Mesothelial cell of epicardium (in vitro differentiated cells): Measurements from ENCODE around the gene SCGB1C2. TPM values are rescaled to one million over a fixed set of nuclear protein-coding genes. Genes with fewer than 3 reads are reported as not detected.

Experiments used
- DNase-seq, 2 experiments: peaks; one replicate each; pipeline ENCODE4 v3.0.0; 2021; ENCODE audit warnings: low spot score in 2 of 2; ENCODE audit not compliant: unreplicated experiment in 2 of 2
- H3K27ac Mint-ChIP-seq: 2 replicates; pipeline ENCODE4 v1.8.0; 2021; ENCODE audit warnings: mixed read lengths
- H3K27me3 Mint-ChIP-seq: 2 replicates; pipeline ENCODE4 v1.8.0; 2021; ENCODE audit warnings: low read depth, mixed read lengths
- H3K36me3 Mint-ChIP-seq: 2 replicates; pipeline ENCODE4 v1.8.0; 2021; ENCODE audit warnings: mixed read lengths
- H3K4me1 Mint-ChIP-seq: 2 replicates; pipeline ENCODE4 v1.8.0; 2021; ENCODE audit warnings: mixed read lengths
- H3K4me3 Mint-ChIP-seq: 2 replicates; pipeline ENCODE4 v1.8.0; 2021; ENCODE audit warnings: mild to moderate bottlenecking, moderate library complexity, mixed read lengths
- H3K9me3 Mint-ChIP-seq: 2 replicates; pipeline ENCODE4 v1.8.0; 2021; ENCODE audit warnings: mixed read lengths
- total RNA-seq: library from RNA; stranded (reverse); gene quantifications from 3 replicates; pipeline ENCODE4 v1.2.1, GENCODE V29; 2021
- TF ChIP-seq, protein P1 (sequence below): fragments of 200-600 bp; sonication (generic); IDR thresholded peaks from one replicate; pipeline ENCODE4 v1.5.0; 2021; ENCODE audit warnings: antibody characterized with exemption; ENCODE audit not compliant: unreplicated experiment

The SCGB1C2 gene
- total RNA-seq, 1 donor from 2014 or later = not detected

- H3K27ac Mint-ChIP-seq = no peak overlapping the region
- TF ChIP-seq, protein P1, sequence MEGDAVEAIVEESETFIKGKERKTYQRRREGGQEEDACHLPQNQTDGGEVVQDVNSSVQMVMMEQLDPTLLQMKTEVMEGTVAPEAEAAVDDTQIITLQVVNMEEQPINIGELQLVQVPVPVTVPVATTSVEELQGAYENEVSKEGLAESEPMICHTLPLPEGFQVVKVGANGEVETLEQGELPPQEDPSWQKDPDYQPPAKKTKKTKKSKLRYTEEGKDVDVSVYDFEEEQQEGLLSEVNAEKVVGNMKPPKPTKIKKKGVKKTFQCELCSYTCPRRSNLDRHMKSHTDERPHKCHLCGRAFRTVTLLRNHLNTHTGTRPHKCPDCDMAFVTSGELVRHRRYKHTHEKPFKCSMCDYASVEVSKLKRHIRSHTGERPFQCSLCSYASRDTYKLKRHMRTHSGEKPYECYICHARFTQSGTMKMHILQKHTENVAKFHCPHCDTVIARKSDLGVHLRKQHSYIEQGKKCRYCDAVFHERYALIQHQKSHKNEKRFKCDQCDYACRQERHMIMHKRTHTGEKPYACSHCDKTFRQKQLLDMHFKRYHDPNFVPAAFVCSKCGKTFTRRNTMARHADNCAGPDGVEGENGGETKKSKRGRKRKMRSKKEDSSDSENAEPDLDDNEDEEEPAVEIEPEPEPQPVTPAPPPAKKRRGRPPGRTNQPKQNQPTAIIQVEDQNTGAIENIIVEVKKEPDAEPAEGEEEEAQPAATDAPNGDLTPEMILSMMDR = no peak
- peaks cover 43% of the 10 kb centered on the region for H3K36me3 Mint-ChIP-seq
- no peak for DNase-seq
- no peaks in the 10 kb centered on the region for H3K9me3 Mint-ChIP-seq
- H3K4me3 Mint-ChIP-seq = no peak overlapping the region
- H3K27me3 Mint-ChIP-seq = peaks cover 2% of the 10 kb centered on the region
- no peaks in the 10 kb centered on the region for H3K4me1 Mint-ChIP-seq
These were observed 18.2 kb downstream of the SCGB1C2 start for GRCh38 chr17:155576-155975.

DNA sequence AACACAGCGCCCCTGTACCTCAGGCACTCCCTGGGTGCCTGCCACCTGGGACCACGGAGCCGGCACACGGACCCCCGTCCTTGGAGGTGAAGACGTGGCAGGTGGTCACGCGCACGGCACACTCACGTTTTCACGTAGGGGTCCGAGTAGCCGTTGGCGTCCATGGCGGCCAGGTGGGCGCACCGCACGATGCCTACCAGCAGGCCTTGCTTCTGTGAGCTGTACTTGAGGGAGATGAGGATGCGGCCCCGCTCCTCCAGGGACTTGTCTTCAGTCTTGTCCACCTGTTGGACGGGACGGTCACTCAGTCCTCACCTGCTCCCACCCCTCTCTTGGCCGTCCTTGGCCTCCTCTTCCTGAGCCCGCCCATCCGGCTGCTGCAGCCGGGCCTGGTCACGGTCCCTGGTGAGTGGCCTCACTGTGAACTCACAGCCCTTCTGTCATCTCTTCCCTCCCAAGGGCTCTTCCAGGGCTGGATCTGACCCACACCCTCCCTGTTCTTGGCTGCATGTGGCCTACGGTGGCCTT lies 18.8 kb downstream of the SCGB1C2 start:
- no peaks in the 10 kb centered on the region for H3K4me1 Mint-ChIP-seq
- peaks cover 40% of the 10 kb centered on the region for H3K36me3 Mint-ChIP-seq
- TF ChIP-seq, protein P1 = no peak
- peaks cover 2% of the 10 kb centered on the region for H3K27me3 Mint-ChIP-seq
- H3K9me3 Mint-ChIP-seq = no peaks in the 10 kb centered on the region
- H3K27ac Mint-ChIP-seq = no peak overlapping the region
- no peak for DNase-seq
- no peak overlapping the region for H3K4me3 Mint-ChIP-seq

- Mint-ChIP-seq H3K4me1 (no peaks in the 10 kb centered on the region), H3K36me3 (peaks cover 37% of the 10 kb centered on the region), H3K4me3 (no peak overlapping the region), H3K27me3 (peaks cover 2% of the 10 kb centered on the region), H3K9me3 (no peaks in the 10 kb centered on the region), H3K27ac (no peak overlapping the region)
- no peak for DNase-seq
- TF ChIP-seq, protein P1 = no peak
These were observed 19.6 kb downstream of the SCGB1C2 start for GRCh38 chr17:156946-157345.

GRCh38 chr17:157901-158300 lies 20.5 kb downstream of the SCGB1C2 start:
- peaks cover 2% of the 10 kb centered on the region for H3K27me3 Mint-ChIP-seq
- H3K36me3 Mint-ChIP-seq = peaks cover 35% of the 10 kb centered on the region
- H3K27ac Mint-ChIP-seq = no peak overlapping the region
- H3K4me3 Mint-ChIP-seq = no peak overlapping the region
- TF ChIP-seq, protein P1 = no peak
- H3K4me1 Mint-ChIP-seq = no peaks in the 10 kb centered on the region
- DNase-seq = no peak
- no peaks in the 10 kb centered on the region for H3K9me3 Mint-ChIP-seq

DNA sequence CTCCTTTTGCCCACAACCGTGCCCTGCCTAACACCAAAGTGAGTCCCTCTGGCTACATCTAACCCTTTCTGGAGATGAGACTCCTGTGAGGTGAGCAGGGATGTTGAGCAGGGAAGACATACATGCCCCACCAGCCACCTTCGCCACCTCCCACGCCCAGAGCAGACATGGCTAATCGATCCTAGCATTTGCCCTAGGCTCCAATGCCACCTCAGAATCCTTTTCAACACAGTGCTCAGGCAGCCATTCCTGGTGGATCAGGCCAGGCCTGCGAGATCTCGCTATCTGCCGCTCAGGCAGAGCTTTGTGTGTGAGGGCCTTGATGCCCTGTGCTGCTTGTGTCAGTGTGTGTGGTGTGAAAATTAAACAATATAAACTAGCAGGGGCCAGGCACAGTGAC lies 21.0 kb downstream of the SCGB1C2 start:
- Mint-ChIP-seq H3K27me3 (peaks cover 2% of the 10 kb centered on the region), H3K27ac (no peak overlapping the region), H3K9me3 (no peaks in the 10 kb centered on the region), H3K4me3 (no peak overlapping the region), H3K4me1 (no peaks in the 10 kb centered on the region), H3K36me3 (peaks cover 37% of the 10 kb centered on the region)
- TF ChIP-seq, protein P1 = no peak
- DNase-seq = no peak

DNA sequence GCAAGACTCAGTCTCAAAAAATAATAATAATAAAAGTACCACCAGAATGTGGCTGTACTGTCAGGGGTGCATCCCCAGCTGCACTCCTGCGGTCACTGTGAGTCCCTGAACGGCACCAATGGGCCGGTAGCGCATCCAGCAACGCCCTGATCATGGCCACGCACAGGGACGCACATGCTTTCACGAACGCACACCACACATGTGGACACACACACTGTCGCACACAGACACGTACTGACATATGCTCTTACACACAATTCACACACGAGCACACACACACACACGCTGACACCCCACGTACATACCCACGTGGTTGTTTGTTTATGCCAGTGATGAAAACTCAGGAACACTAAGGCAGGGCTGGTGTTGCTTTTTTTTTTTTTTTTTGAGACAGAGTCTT lies 22.2 kb downstream of the SCGB1C2 start:
- H3K27ac Mint-ChIP-seq = no peak overlapping the region
- no peak overlapping the region for H3K4me3 Mint-ChIP-seq
- no peak for DNase-seq
- H3K36me3 Mint-ChIP-seq = peaks cover 34% of the 10 kb centered on the region
- H3K27me3 Mint-ChIP-seq = peaks cover 2% of the 10 kb centered on the region
- H3K9me3 Mint-ChIP-seq = no peaks in the 10 kb centered on the region
- TF ChIP-seq, protein P1 = no peak
- peaks cover 2% of the 10 kb centered on the region for H3K4me1 Mint-ChIP-seq
